ENCODE data around the gene SRF.

SRF gene

DNA sequence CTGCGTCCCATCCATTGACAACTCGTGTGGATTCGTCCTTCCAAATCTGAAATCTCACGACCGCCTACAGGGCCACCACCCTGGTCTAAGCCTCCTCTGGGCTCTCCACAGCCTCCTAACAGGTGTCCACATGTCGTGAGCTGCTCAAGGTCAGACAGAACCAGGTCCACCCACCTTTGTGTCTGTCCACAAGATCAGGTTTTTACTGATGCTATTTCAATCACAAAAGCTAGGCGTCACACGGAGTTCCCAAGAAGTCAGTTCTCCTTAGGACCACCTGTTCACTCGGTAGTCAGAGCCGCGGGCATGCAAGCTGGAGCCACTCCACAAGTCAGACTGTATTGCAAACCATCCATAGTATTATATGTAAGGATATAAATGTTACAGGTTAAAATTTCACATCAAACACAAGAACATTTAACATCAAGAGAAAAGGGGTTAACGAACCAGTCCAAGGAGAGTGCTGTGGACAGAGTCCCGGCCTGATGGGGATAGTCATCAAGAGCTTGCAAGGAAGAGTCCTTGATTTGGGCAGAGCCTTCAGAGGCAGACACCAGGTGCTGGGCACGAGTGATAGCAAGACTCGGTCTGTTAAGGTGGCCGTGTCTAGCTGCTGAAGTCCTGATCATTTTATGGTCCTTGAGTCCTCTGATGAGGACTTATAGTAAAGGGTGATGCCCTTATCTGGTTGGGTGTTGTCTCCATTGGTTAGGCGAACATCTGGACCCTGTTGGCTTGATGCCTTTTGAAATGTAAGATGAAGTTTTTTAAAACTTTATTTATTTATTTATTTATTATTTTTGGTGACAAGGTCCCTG, 58.9 kb downstream of the SRF start:
- H3K4me3 ChIP-seq (ENCODE audit: control insufficient read depth, low read depth, low read length): no peak overlapping the region
- DNase-seq (ENCODE audit: low read depth): no peak
- TF ChIP-seq, protein P1, sequence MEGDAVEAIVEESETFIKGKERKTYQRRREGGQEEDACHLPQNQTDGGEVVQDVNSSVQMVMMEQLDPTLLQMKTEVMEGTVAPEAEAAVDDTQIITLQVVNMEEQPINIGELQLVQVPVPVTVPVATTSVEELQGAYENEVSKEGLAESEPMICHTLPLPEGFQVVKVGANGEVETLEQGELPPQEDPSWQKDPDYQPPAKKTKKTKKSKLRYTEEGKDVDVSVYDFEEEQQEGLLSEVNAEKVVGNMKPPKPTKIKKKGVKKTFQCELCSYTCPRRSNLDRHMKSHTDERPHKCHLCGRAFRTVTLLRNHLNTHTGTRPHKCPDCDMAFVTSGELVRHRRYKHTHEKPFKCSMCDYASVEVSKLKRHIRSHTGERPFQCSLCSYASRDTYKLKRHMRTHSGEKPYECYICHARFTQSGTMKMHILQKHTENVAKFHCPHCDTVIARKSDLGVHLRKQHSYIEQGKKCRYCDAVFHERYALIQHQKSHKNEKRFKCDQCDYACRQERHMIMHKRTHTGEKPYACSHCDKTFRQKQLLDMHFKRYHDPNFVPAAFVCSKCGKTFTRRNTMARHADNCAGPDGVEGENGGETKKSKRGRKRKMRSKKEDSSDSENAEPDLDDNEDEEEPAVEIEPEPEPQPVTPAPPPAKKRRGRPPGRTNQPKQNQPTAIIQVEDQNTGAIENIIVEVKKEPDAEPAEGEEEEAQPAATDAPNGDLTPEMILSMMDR (conservative IDR thresholded peaks at IDR 0.05; ENCODE audit: control insufficient read depth, insufficient read depth, low read depth, low read length): no peak

DNA sequence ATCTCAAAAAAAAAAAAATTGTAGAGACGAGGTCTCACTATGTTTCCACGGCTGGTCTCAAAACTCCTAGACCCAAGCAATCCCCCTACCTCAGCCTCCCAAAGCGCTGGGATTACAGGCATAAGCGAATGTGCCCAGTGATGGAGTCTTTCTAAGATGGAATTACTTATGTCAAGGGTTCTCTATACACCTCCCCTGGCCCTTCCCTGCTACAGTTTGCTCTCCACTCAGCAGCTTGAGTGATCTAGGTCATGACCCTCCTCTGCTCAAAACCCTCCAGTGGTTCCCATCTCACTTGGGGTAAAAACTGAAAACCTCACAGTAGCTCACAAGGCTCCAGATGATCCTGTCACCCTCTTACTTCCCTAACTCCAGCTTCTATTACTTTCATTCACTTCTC, 60.0 kb downstream of the SRF start:
- TF ChIP-seq, protein P1 (conservative IDR thresholded peaks at IDR 0.05; ENCODE audit: control insufficient read depth, insufficient read depth, low read depth, low read length): no peak
- H3K4me3 ChIP-seq (ENCODE audit: control insufficient read depth, low read depth, low read length): no peak overlapping the region
- DNase-seq (ENCODE audit: low read depth): no peak
